ENCODE measurements around the gene MRPL42.
"Not testable (repeated sequence)": the region's sequence is repeated elsewhere in the genome, so short reads cannot be mapped to it uniquely, and the experiment has no call there.

Gene MRPL42

DNA sequence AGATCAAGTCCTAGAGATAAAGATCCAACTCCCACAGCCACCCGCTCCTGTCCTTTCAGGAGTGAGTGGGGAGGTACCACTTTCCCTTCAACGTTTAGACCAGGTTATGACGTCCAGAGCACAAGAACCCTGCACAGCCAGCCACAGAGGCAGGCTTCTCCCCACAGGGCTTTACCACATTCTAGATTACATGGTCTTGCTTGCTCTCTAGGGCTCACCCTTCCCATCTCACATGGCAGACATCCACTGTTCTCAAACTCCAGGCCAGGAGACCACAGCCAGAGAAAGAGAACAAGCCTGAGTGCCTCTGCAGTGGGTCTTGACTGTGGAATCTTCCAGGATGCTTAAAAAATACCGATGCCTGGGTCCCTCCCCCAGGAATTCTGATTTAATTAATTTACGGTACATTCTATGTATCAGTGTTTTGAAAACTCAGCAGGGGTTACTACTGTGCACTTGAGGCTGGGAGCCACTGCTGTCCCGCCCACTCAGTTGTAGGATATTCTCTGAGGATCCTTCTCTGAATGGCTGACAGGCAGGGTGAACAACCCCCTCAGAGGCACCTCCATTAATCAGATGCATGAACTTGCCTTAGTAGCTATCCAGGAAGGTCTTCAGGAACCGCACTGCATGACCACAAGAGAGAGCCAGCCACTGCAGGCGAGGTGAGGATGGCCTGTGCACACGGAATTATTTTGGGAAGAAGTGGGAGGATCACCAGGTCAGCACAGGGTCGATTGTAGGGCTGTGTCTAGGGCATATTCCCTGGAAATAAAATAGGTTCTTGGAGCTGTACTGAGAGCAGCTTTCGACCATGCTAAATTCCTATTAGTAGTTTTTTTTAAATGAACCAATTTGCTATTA lies 83.7 kb downstream of the MRPL42 start:
- no peak for DNase-seq

DNA sequence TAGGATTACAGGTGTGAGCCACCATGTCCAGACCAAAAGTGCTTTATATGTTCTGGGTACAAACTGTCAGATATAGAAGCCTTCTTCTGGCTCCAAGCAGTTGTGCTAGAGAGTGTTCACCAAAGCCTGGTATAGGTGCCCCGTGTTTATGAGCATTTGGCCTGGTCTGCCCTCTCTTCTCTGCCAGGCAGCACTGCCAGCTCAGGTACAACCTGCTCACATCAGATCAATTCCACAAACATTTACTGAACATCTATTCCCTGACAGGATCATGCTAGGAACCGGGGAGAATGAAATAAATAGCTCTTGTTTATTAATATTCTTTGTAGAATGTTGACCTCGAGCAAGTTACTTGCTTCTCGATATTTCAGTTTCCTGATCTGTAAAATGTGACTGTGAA lies 85.1 kb downstream of the MRPL42 start:
- DNase-seq, result no peak

DNA sequence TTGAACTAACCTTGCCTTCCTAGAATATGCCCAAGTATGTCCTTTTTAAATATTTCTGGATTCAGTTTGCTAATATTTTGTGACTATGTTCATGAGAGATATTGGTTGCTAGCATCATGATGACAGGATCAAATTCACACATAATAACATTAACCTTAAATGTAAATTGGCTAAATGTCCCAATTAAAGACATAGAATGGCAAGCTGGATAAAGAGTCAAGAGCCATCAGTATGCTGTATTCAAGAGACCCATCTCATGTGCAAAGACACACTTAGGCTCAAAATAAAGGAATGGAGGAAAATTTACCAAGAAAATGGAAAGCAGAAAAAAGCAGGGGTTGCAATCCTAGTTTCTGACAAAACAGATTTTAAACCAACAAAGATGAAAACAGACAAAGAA lies 90.6 kb downstream of the MRPL42 start:
- DNase-seq, result not testable (repeated sequence)

DNA sequence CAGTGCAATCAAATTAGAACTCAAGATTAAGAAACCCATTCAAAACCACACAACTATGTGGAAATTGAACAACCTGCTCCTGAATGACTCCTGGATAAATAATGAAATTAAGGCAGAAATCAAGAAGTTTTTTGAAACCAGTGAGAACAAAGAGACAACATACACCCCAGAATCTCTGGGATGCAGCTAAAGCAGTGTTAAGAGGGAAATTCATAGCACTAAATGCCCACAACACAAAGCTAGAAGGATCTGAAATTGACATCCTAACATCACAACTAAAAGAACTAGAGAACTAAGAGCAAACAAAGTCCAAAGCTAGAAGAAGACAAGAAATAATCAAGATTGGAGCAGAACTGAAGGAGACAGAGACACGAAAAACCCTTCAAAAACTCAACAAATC lies 91.4 kb downstream of the MRPL42 start:
- not testable (repeated sequence) for DNase-seq

GRCh38 chr12:93563807-93564538 lies 96.7 kb downstream of the MRPL42 start:
- no peak for DNase-seq

- no peak for DNase-seq
These were observed 98.4 kb downstream of the MRPL42 start for GRCh38 chr12:93565760-93566159.

All from hippocampal formation (tissue), 2 donors.